Mesothelial cell of epicardium (in vitro differentiated cells): ENCODE measurements around the gene SETD2. TPM values are rescaled to one million over a fixed set of nuclear protein-coding genes. Genes with fewer than 3 reads are reported as not detected.

ENCODE experiments used
- DNase-seq, 2 experiments: peaks; one replicate each; pipeline ENCODE4 v3.0.0; 2021; ENCODE audit warnings: low spot score in 2 of 2; ENCODE audit not compliant: unreplicated experiment in 2 of 2
- H3K27ac Mint-ChIP-seq: 2 replicates; pipeline ENCODE4 v1.8.0; 2021; ENCODE audit warnings: mixed read lengths
- H3K27me3 Mint-ChIP-seq: 2 replicates; pipeline ENCODE4 v1.8.0; 2021; ENCODE audit warnings: low read depth, mixed read lengths
- H3K36me3 Mint-ChIP-seq: 2 replicates; pipeline ENCODE4 v1.8.0; 2021; ENCODE audit warnings: mixed read lengths
- H3K4me1 Mint-ChIP-seq: 2 replicates; pipeline ENCODE4 v1.8.0; 2021; ENCODE audit warnings: mixed read lengths
- H3K4me3 Mint-ChIP-seq: 2 replicates; pipeline ENCODE4 v1.8.0; 2021; ENCODE audit warnings: mild to moderate bottlenecking, moderate library complexity, mixed read lengths
- H3K9me3 Mint-ChIP-seq: 2 replicates; pipeline ENCODE4 v1.8.0; 2021; ENCODE audit warnings: mixed read lengths
- total RNA-seq: library from RNA; stranded (reverse); gene quantifications from 3 replicates; pipeline ENCODE4 v1.2.1, GENCODE V29; 2021
- TF ChIP-seq, protein P1 (sequence below): fragments of 200-600 bp; sonication (generic); IDR thresholded peaks from one replicate; pipeline ENCODE4 v1.5.0; 2021; ENCODE audit warnings: antibody characterized with exemption; ENCODE audit not compliant: unreplicated experiment

Gene SETD2
- total RNA-seq, 1 donor from 2014 or later = 73.1 TPM

DNA sequence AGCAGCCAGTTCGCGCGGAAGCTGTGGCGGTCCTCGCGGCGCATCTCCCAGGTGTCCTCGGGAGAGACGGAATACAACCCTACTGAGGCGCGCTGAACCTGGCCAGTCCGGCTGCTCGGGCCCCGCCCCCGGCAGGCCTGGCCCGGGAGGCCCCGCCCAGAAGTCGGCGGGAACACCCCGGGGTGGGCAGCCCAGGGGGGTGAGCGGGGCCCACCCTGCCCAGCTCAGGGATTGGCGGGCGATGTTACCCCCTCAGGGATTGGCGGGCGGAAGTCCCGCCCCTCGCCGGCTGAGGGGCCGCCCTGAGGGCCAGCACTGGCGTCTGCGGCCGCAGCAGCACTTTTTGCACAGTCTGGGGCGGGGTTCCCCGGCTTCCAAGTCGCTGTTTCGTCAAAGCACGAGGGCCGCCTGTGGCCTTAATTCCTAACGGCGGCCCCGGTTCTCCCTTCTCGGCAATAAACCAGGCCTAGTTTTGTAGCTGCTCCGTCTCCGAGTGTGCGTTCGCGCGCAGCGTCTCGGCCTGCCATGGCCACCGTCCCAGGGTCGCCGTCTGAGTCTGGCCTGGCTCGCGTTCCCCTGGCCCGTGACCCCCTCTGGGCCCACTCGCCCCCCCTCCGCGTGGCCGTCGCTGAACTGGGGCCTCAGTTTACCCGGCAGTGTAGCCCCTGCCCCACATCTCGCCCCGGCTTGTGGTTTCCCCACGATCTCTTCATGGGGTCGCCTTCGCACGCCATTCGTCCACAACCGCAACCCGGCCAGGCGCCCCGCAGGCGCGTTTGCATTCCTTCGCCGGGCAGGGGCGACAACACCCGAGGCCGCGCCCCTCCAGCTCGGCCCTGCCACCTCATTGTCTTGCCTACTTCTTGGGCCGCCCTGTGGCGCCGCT, 154.4 kb downstream of the SETD2 start:
- H3K27me3 Mint-ChIP-seq = no peaks in the 10 kb centered on the region
- TF ChIP-seq, protein P1, sequence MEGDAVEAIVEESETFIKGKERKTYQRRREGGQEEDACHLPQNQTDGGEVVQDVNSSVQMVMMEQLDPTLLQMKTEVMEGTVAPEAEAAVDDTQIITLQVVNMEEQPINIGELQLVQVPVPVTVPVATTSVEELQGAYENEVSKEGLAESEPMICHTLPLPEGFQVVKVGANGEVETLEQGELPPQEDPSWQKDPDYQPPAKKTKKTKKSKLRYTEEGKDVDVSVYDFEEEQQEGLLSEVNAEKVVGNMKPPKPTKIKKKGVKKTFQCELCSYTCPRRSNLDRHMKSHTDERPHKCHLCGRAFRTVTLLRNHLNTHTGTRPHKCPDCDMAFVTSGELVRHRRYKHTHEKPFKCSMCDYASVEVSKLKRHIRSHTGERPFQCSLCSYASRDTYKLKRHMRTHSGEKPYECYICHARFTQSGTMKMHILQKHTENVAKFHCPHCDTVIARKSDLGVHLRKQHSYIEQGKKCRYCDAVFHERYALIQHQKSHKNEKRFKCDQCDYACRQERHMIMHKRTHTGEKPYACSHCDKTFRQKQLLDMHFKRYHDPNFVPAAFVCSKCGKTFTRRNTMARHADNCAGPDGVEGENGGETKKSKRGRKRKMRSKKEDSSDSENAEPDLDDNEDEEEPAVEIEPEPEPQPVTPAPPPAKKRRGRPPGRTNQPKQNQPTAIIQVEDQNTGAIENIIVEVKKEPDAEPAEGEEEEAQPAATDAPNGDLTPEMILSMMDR = peak; percentile 16
- H3K27ac Mint-ChIP-seq = peak overlapping the region; percentile 98
- H3K4me1 Mint-ChIP-seq = peaks cover 9% of the 10 kb centered on the region
- DNase-seq = peak; percentile 91 to 94
- peaks cover 13% of the 10 kb centered on the region for H3K36me3 Mint-ChIP-seq
- H3K9me3 Mint-ChIP-seq = no peaks in the 10 kb centered on the region
- H3K4me3 Mint-ChIP-seq = peak overlapping the region; percentile 73

DNA sequence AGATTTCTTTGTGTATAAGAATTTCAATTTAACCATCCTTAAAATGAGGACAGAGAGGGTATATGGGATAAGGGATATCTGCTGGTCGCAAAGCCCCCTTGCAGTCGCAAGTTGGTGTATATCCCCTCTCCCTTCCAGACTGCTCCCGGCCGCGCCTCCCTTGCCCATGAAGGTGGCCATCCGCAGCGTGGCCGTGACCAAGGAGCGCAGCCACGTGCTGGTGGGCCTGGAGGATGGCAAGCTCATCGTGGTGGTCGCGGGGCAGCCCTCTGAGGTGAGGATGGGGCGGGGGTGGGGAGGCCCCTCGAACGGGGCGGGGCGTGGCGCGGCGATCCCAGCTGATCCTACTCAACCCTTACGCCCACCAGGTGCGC, 155.1 kb downstream of the SETD2 start:
- TF ChIP-seq, protein P1 = no peak
- no peak for DNase-seq

DNA sequence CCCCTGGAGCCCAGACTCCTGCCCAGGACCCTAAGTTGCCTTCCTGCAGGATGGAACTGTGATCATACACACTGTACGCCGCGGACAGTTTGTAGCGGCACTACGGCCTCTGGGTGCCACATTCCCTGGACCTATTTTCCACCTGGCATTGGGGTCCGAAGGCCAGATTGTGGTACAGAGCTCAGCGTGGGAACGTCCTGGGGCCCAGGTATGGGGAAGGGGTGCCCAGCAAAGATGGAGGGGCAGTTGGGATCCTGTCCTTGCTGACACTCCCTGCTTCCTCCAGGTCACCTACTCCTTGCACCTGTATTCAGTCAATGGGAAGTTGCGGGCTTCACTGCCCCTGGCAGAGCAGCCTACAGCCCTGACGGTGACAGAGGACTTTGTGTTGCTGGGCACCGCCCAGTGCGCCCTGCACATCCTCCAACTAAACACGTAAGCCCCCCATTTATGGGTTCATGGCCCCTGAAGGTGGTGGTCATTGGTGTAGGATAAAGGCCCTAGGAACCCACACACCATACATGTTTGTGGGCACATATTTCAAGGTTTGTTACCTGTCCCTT, 155.6 kb downstream of the SETD2 start:
- no peaks in the 10 kb centered on the region for H3K27me3 Mint-ChIP-seq
- peaks cover 9% of the 10 kb centered on the region for H3K4me1 Mint-ChIP-seq
- DNase-seq = no peak
- H3K9me3 Mint-ChIP-seq = no peaks in the 10 kb centered on the region
- TF ChIP-seq, protein P1 = no peak
- peaks cover 13% of the 10 kb centered on the region for H3K36me3 Mint-ChIP-seq
- peak overlapping the region; percentile 43 for H3K4me3 Mint-ChIP-seq
- no peak overlapping the region for H3K27ac Mint-ChIP-seq

More for the DNA sequence above, 155.1 kb downstream of the SETD2 start:
- Mint-ChIP-seq H3K27ac (no peak overlapping the region), H3K4me3 (peak overlapping the region; percentile 43), H3K36me3 (peaks cover 13% of the 10 kb centered on the region), H3K27me3 (no peaks in the 10 kb centered on the region), H3K9me3 (no peaks in the 10 kb centered on the region), H3K4me1 (peaks cover 9% of the 10 kb centered on the region)

DNA sequence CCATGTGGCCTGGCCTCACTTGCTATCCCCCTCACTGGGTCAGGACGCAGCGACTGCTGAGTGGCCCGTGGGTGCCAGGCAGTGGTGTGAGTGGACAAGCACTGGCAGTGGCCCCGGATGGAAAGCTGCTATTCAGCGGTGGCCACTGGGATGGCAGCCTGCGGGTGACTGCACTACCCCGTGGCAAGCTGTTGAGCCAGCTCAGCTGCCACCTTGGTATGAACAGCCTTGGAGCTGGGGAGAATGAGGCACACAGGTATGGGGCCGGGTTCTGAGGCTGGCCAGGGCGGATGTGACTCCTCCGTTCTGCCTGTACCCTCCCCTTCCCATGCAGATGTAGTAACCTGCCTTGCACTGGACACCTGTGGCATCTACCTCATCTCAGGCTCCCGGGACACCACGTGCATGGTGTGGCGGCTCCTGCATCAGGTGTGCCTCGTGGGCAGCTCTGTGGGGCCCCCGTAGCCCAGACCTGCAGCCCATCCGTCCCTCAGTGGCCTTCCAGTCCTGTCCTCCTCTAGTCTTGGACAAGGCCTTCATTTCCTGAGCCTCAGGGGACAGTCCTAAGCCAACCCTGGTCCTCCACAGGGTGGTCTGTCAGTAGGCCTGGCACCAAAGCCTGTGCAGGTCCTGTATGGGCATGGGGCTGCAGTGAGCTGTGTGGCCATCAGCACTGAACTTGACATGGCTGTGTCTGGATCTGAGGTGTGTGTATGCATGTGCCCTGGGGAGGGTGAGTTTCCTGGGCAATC, 156.3 kb downstream of the SETD2 start:
- DNase-seq = no peak
- H3K9me3 Mint-ChIP-seq = no peaks in the 10 kb centered on the region
- no peak overlapping the region for H3K4me3 Mint-ChIP-seq
- no peak overlapping the region for H3K27ac Mint-ChIP-seq
- H3K4me1 Mint-ChIP-seq = peaks cover 9% of the 10 kb centered on the region
- no peaks in the 10 kb centered on the region for H3K27me3 Mint-ChIP-seq
- H3K36me3 Mint-ChIP-seq = peaks cover 13% of the 10 kb centered on the region
- TF ChIP-seq, protein P1 = no peak

DNA sequence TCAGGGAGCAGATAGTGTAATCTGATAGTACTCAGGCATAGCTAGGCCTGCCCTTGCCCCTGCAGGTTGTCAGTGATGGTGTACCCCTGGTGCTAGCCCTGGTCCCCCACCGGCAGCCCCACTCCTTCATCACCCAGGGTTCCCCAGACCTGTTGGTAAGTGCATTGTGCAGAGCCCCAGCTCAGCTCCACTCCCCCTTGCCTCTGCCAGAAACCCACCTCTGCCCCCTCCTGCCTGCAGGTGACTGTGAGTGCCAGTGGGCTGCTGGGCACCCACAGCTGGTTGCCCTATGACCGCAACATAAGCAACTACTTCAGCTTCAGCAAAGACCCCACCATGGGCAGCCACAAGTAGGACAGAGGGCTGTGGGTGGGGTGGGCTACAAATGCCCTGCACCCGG, 156.9 kb downstream of the SETD2 start:
- TF ChIP-seq, protein P1 = no peak
- no peak for DNase-seq
- peaks cover 9% of the 10 kb centered on the region for H3K4me1 Mint-ChIP-seq

More for the DNA sequence above, 156.9 kb downstream of the SETD2 start:
- no peaks in the 10 kb centered on the region for H3K27me3 Mint-ChIP-seq
- H3K36me3 Mint-ChIP-seq = peaks cover 15% of the 10 kb centered on the region
- no peak overlapping the region for H3K4me3 Mint-ChIP-seq
- no peaks in the 10 kb centered on the region for H3K9me3 Mint-ChIP-seq
- no peak overlapping the region for H3K27ac Mint-ChIP-seq
